Measurements from ENCODE around the gene PPP2R2B. TPM values are rescaled to one million over a fixed set of nuclear protein-coding genes. Genes with fewer than 3 reads are reported as not detected.
"Not testable (repeated sequence)": the region's sequence is repeated elsewhere in the genome, so short reads cannot be mapped to it uniquely, and the experiment has no call there.

Gene PPP2R2B
- total RNA-seq, 1 donor from 2014 or later = 10.0 TPM

DNA sequence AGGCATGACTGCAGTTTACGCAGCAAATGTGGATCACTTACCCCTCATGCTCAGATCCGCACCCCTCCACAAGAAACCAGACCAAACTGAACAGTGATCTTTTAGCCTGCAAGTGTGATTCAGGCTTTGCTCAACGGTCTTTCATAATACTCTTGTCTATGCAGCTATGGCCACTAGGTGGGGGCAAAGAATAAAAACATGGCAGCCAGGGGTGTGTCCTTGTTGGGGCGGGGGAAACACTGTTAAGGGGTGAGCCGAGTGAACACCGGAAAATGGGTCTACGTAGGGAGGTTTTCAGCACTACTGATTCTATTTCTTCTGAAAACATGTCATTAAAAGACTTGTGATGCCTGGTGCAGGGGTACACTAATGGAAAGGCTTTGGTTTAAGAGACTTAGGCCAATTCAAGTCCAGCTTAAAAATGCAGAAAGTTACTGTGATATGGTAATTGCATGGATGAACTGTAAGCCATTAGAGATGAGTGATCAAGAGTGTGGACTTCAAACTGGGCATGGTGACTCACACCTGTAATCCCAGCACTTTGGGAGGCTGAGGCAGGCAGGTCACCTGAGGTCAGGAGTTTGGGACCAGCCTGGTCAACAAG lies 312.7 kb downstream of the PPP2R2B start:
- Histone ChIP-seq H3K4me3 (no peak overlapping the region), H3K36me3 (no peaks in the 10 kb centered on the region), H3K4me1 (peaks cover 0 to 6% of the 10 kb centered on the region in 2 donors), H3K27ac (no peak overlapping the region), H3K27me3 (no peaks in the 10 kb centered on the region), H3K9me3 (no peaks in the 10 kb centered on the region)
- intact Hi-C loops (cut with DNase I) = no loop called here
- DNase-seq (ENCODE audit: low spot score in 2 of 2) = peak in 1 of 2 donors; percentile 65
- TF ChIP-seq, protein P1, sequence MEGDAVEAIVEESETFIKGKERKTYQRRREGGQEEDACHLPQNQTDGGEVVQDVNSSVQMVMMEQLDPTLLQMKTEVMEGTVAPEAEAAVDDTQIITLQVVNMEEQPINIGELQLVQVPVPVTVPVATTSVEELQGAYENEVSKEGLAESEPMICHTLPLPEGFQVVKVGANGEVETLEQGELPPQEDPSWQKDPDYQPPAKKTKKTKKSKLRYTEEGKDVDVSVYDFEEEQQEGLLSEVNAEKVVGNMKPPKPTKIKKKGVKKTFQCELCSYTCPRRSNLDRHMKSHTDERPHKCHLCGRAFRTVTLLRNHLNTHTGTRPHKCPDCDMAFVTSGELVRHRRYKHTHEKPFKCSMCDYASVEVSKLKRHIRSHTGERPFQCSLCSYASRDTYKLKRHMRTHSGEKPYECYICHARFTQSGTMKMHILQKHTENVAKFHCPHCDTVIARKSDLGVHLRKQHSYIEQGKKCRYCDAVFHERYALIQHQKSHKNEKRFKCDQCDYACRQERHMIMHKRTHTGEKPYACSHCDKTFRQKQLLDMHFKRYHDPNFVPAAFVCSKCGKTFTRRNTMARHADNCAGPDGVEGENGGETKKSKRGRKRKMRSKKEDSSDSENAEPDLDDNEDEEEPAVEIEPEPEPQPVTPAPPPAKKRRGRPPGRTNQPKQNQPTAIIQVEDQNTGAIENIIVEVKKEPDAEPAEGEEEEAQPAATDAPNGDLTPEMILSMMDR (IDR thresholded peaks at IDR 0.05) = peak; percentile 29 to 62 (median 32)

DNA sequence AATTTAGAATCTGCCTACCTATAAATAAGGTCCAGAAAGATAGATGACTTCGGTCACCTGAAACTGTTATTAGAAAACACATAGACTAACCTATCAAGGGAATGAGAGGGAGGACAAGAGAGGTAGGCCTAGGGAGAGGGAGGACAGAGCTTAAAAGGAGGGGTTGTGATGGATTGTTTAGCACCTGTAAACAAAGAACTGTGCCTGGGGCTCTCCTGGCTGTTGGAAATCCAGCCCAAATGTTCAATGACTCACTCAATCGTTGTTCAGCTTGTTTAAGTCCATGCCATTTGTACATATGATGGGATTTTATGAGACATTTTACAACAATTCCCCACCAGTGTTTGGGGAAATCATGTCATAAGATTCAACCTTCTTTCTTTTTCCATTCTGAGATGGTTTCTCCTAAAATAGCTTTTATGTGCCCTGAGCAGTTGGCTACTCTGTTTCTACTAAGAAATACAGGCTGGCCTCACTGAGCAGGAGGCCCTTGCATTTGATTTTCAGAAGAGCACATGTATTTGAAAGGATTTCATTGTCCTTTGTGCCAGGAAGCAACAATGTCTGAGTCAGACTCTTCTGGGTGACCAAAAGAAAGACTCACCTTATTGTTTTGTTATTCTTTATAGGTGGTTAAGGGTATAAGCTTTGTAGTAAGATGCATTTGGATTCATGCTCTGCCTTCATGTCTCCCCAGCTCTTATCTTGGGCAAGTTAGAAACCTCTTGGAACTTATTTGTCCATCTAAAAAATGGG lies 314.4 kb downstream of the PPP2R2B start:
- H3K27me3 ChIP-seq = no peaks in the 10 kb centered on the region
- no peaks in the 10 kb centered on the region for H3K9me3 ChIP-seq
- no peak for DNase-seq (ENCODE audit: low spot score in 2 of 2)
- H3K4me3 ChIP-seq = no peak overlapping the region
- no peak overlapping the region for H3K27ac ChIP-seq
- intact Hi-C loops (cut with DNase I) = no loop called here
- H3K4me1 ChIP-seq = peaks cover 0 to 6% of the 10 kb centered on the region in 2 donors
- H3K36me3 ChIP-seq = no peaks in the 10 kb centered on the region
- TF ChIP-seq, protein P1 (IDR thresholded peaks at IDR 0.05) = no peak

DNA sequence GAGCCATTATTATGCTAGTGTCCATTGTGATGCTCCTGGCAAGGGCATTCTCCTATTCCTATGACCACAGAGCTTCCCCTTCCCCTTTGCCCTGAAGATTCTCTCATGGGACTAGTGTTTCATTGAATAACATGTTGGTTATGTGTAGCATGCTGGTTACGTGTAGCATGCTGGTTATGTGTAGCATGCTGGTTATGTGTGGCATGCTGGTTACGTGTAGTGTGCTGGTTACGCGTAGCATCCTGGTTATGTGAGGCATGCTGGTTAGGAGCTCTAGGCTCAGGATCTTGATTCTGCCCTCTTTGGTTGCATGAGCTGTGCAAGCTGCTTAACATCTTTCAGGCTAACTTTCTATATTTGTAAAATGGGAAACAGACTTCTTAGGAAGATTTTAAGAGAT lies 316.1 kb downstream of the PPP2R2B start:
- H3K36me3 ChIP-seq = no peaks in the 10 kb centered on the region
- peaks cover 0 to 6% of the 10 kb centered on the region in 2 donors for H3K4me1 ChIP-seq
- DNase-seq (ENCODE audit: low spot score in 2 of 2) = no peak
- no peaks in the 10 kb centered on the region for H3K27me3 ChIP-seq
- TF ChIP-seq, protein P1 (IDR thresholded peaks at IDR 0.05) = no peak
- intact Hi-C loops (cut with DNase I) = no loop called here
- no peak overlapping the region for H3K27ac ChIP-seq
- H3K4me3 ChIP-seq = no peak overlapping the region
- H3K9me3 ChIP-seq = no peaks in the 10 kb centered on the region

DNA sequence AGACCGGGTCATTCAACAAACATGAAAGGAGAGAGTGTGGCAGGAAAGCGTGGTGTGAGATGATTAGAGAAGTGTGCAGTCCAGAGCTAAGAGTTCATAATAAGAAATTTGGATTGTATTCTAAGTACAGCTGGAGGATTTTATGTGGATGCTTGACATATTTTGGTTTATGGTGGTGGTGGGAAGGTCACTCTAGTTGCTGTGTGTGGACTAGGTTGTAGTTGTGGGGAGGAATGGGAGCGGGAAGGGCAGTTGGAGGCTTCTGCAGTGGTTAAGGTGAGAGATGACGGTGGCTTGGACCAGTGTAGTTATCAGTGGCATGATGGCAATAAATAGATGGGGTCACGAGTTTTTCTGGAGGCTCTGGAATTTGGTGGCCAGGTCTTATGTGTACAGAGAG lies 316.8 kb downstream of the PPP2R2B start:
- no peaks in the 10 kb centered on the region for H3K36me3 ChIP-seq
- TF ChIP-seq, protein P1 (IDR thresholded peaks at IDR 0.05) = no peak
- H3K4me3 ChIP-seq = no peak overlapping the region
- H3K27me3 ChIP-seq = no peaks in the 10 kb centered on the region
- H3K27ac ChIP-seq = no peak overlapping the region
- DNase-seq (ENCODE audit: low spot score in 2 of 2) = no peak
- peaks cover 0 to 6% of the 10 kb centered on the region in 2 donors for H3K4me1 ChIP-seq
- intact Hi-C loops (cut with DNase I) = no loop called here
- no peaks in the 10 kb centered on the region for H3K9me3 ChIP-seq

DNA sequence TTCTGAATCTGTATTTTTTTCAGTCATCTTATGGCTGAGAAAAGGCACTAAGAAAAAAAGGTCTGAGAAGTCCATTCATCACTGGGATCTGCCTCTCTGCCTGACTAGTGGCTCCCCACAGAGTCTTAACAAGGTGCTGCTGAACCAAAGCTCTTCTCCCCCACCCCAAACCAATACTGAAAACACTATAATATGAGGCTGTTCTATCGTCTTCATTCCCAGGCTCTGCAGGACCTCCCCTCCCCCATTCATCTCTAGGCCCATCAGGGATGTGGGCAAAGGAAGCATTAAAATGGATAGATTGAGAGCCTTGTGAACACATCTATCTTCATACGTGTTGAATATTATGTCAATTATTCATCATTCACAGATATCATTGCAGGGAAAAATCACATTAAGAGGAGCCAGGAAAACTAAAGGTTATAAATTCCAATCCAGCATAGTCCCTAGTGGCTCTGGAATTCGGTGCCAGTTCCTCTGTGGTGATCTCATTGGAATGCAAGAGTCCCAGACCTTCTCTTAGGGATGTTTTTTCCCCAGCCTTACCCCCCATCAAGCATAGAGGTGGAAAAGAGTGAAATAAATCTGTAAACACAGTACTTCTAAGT lies 318.2 kb downstream of the PPP2R2B start:
- TF ChIP-seq, protein P1 (IDR thresholded peaks at IDR 0.05) = no peak
- H3K36me3 ChIP-seq = no peaks in the 10 kb centered on the region
- H3K27me3 ChIP-seq = no peaks in the 10 kb centered on the region
- peak overlapping the region; percentile 32 to 58 for H3K27ac ChIP-seq
- H3K4me3 ChIP-seq = no peak overlapping the region
- DNase-seq (ENCODE audit: low spot score in 2 of 2) = no peak
- intact Hi-C loops (cut with DNase I) = no loop called here
- H3K9me3 ChIP-seq = no peaks in the 10 kb centered on the region
- H3K4me1 ChIP-seq = peaks cover 0 to 6% of the 10 kb centered on the region in 2 donors

DNA sequence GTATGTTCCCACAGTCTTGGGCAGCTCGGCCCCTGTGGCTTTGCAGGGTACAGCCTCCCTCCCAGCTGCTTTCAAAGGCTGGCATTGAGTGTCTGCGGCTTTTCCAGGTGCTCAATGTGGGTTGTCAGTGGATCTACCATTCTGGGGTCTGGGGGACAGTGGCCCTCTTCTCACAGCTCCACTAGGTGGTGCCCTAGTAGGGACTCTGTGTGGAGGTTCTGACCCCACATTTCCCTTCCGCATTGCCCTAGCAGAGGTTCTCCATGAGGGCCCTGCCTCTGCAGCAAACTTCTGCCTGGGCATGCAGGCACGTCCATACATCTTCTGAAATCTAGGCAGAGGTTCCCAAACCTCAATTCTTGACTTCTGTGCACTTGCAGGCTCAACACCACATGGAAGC lies 321.7 kb downstream of the PPP2R2B start:
- H3K4me3 ChIP-seq; H3K27me3 ChIP-seq; H3K27ac ChIP-seq; DNase-seq (ENCODE audit: low spot score in 2 of 2); H3K4me1 ChIP-seq; H3K9me3 ChIP-seq; intact Hi-C loops (cut with DNase I); H3K36me3 ChIP-seq: not testable (repeated sequence)

Data from ascending aorta (tissue), 2 donors.